Measurements from ENCODE around the gene ZNF592. TPM values are rescaled to one million over a fixed set of nuclear protein-coding genes. Genes with fewer than 3 reads are reported as not detected.

The ZNF592 gene
- total and polyA plus RNA-seq, 2 of the 13 experiments (the other 11 are each of a cell fraction or from before 2014, with no cell fraction given): 8.2 to 9.8 TPM

DNA sequence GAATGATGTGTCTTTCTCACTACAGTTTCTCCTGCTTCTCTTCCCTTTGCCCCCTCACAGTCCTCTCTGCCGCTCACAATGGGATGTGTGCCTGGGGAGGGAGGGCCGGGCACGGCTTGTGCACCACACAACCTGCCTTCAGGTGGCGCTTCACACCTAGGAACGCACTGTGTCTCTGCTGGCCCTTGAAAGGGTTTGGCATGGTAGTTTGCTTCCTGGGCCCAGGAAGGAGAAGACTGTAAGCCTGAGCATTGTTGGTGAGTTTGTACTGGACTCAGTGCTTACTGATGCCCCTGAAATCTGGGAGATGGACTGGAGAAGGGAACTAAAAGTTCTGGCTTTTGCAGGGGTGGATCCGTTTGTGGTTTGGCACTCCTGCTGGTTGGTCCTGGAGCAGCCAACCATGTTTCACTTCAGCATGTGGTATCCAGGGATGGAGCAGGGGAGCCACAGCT lies 78.0 kb downstream of the ZNF592 start (continued):
- TF ChIP-seq, protein P1, sequence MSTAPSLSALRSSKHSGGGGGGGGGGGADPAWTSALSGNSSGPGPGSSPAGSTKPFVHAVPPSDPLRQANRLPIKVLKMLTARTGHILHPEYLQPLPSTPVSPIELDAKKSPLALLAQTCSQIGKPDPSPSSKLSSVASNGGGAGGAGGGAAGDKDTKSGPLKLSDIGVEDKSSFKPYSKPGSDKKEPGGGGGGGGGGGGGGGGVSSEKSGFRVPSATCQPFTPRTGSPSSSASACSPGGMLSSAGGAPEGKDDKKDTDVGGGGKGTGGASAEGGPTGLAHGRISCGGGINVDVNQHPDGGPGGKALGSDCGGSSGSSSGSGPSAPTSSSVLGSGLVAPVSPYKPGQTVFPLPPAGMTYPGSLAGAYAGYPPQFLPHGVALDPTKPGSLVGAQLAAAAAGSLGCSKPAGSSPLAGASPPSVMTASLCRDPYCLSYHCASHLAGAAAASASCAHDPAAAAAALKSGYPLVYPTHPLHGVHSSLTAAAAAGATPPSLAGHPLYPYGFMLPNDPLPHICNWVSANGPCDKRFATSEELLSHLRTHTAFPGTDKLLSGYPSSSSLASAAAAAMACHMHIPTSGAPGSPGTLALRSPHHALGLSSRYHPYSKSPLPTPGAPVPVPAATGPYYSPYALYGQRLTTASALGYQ (CRISPR knock-in tag; IDR thresholded peaks at IDR 0.05): no peak
- no peak for TF ChIP-seq ZSCAN21 (CRISPR knock-in tag; IDR thresholded peaks at IDR 0.05; ENCODE audit: borderline replicate concordance)
- no peak for TF ChIP-seq YEATS2 (CRISPR knock-in tag; IDR thresholded peaks at IDR 0.05; ENCODE audit: borderline replicate concordance)
- TF ChIP-seq, protein P2, sequence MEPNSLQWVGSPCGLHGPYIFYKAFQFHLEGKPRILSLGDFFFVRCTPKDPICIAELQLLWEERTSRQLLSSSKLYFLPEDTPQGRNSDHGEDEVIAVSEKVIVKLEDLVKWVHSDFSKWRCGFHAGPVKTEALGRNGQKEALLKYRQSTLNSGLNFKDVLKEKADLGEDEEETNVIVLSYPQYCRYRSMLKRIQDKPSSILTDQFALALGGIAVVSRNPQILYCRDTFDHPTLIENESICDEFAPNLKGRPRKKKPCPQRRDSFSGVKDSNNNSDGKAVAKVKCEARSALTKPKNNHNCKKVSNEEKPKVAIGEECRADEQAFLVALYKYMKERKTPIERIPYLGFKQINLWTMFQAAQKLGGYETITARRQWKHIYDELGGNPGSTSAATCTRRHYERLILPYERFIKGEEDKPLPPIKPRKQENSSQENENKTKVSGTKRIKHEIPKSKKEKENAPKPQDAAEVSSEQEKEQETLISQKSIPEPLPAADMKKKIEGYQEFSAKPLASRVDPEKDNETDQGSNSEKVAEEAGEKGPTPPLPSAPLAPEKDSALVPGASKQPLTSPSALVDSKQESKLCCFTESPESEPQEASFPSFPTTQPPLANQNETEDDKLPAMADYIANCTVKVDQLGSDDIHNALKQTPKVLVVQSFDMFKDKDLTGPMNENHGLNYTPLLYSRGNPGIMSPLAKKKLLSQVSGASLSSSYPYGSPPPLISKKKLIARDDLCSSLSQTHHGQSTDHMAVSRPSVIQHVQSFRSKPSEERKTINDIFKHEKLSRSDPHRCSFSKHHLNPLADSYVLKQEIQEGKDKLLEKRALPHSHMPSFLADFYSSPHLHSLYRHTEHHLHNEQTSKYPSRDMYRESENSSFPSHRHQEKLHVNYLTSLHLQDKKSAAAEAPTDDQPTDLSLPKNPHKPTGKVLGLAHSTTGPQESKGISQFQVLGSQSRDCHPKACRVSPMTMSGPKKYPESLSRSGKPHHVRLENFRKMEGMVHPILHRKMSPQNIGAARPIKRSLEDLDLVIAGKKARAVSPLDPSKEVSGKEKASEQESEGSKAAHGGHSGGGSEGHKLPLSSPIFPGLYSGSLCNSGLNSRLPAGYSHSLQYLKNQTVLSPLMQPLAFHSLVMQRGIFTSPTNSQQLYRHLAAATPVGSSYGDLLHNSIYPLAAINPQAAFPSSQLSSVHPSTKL (CRISPR knock-in tag; IDR thresholded peaks at IDR 0.05): peak; percentile 20; the same call in 1 of the 2 replicates
- no peak for TF ChIP-seq KDM6A (CRISPR knock-in tag; IDR thresholded peaks at IDR 0.05; ENCODE audit: low read depth)
- 0 out of 2 replicates have a peak, but pooled peaks have one; percentile 54 for TF ChIP-seq ZNF225 (CRISPR knock-in tag; IDR thresholded peaks at IDR 0.05)
- no peak for TF ChIP-seq FOXM1 (CRISPR knock-in tag; IDR thresholded peaks at IDR 0.05)
- peak; percentile 21; the same call in 1 of the 2 replicates for TF ChIP-seq KDM5B (CRISPR knock-in tag; IDR thresholded peaks at IDR 0.05; ENCODE audit: borderline replicate concordance)
- TF ChIP-seq CREM (IDR thresholded peaks at IDR 0.05): no peak
- TF ChIP-seq CREM (CRISPR knock-in tag; IDR thresholded peaks at IDR 0.05): no peak
- TF ChIP-seq KAT2B (IDR thresholded peaks at IDR 0.05; ENCODE audit: borderline replicate concordance, low read depth, low read length): no peak
- no peak for TF ChIP-seq NONO (IDR thresholded peaks at IDR 0.05)
- TF ChIP-seq NONO (CRISPR knock-in tag; conservative IDR thresholded peaks at IDR 0.05): peak; percentile 48; the same call in 1 of the 2 replicates
- TF ChIP-seq MTF2 (CRISPR knock-in tag; IDR thresholded peaks at IDR 0.05; ENCODE audit: borderline replicate concordance): no peak
- TF ChIP-seq, protein P3, sequence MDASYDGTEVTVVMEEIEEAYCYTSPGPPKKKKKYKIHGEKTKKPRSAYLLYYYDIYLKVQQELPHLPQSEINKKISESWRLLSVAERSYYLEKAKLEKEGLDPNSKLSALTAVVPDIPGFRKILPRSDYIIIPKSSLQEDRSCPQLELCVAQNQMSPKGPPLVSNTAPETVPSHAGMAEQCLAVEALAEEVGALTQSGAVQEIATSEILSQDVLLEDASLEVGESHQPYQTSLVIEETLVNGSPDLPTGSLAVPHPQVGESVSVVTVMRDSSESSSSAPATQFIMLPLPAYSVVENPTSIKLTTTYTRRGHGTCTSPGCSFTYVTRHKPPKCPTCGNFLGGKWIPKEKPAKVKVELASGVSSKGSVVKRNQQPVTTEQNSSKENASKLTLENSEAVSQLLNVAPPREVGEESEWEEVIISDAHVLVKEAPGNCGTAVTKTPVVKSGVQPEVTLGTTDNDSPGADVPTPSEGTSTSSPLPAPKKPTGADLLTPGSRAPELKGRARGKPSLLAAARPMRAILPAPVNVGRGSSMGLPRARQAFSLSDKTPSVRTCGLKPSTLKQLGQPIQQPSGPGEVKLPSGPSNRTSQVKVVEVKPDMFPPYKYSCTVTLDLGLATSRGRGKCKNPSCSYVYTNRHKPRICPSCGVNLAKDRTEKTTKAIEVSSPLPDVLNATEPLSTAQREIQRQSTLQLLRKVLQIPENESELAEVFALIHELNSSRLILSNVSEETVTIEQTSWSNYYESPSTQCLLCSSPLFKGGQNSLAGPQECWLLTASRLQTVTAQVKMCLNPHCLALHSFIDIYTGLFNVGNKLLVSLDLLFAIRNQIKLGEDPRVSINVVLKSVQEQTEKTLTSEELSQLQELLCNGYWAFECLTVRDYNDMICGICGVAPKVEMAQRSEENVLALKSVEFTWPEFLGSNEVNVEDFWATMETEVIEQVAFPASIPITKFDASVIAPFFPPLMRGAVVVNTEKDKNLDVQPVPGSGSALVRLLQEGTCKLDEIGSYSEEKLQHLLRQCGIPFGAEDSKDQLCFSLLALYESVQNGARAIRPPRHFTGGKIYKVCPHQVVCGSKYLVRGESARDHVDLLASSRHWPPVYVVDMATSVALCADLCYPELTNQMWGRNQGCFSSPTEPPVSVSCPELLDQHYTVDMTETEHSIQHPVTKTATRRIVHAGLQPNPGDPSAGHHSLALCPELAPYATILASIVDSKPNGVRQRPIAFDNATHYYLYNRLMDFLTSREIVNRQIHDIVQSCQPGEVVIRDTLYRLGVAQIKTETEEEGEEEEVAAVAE (CRISPR knock-in tag; IDR thresholded peaks at IDR 0.05; ENCODE audit: borderline replicate concordance): peak; percentile 57; the same call in 1 of the 2 replicates
- peak; percentile 67; the same call in 1 of the 2 replicates for TF ChIP-seq ERF (CRISPR knock-in tag; IDR thresholded peaks at IDR 0.05)
- no peak for TF ChIP-seq ZNF543 (CRISPR knock-in tag; IDR thresholded peaks at IDR 0.05)
- no peak for TF ChIP-seq ZNF746 (CRISPR knock-in tag; IDR thresholded peaks at IDR 0.05)
- peak; percentile 32; the same call in 1 of the 2 replicates for TF ChIP-seq ELF1 (CRISPR knock-in tag; IDR thresholded peaks at IDR 0.05)
- TF ChIP-seq, protein P4, sequence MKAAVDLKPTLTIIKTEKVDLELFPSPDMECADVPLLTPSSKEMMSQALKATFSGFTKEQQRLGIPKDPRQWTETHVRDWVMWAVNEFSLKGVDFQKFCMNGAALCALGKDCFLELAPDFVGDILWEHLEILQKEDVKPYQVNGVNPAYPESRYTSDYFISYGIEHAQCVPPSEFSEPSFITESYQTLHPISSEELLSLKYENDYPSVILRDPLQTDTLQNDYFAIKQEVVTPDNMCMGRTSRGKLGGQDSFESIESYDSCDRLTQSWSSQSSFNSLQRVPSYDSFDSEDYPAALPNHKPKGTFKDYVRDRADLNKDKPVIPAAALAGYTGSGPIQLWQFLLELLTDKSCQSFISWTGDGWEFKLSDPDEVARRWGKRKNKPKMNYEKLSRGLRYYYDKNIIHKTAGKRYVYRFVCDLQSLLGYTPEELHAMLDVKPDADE (CRISPR knock-in tag; IDR thresholded peaks at IDR 0.05): no peak
